IMR-90 (cell line): ENCODE data around the gene RXRB. TPM values are rescaled to one million over a fixed set of nuclear protein-coding genes. Genes with fewer than 3 reads are reported as not detected.

Experiments used
- ATAC-seq: fragments of 200-7000 bp; cut with Tn5 transposase; 2 replicates; pipeline ENCODE4 v1.9.1; 2020; ENCODE audit warnings: low read depth, mild to moderate bottlenecking, moderate library complexity
- BruUV-seq: library from RNA; stranded (reverse); fragments of 400-500 nt; replicated peaks from 2 replicates; lab custom pipeline; 2021; lab: Mats Ljungman, UMichigan
- CTCF ChIA-PET: fragments of 300-600 bp; formaldehyde crosslinking; extraction: SDS; loops from one replicate; lab custom pipeline; 2021; ENCODE audit warnings: antibody characterized with exemption; lab: Yijun Ruan, JAX
- POLR2A ChIA-PET: fragments of 300-600 bp; sonication (Branson Sonifier 250); formaldehyde crosslinking; loops from one replicate; lab custom pipeline; 2022; ENCODE audit warnings: antibody characterized with exemption; ENCODE audit not compliant: unreplicated experiment; lab: Charles Lee
- DNase-seq: peaks from one replicate; pipeline ENCODE4 v3.0.0; 2013
- H2AFZ ChIP-seq: replicated peaks from 2 replicates; pipeline ENCODE3; 2013; ENCODE audit warnings: low read length, mild to moderate bottlenecking; ENCODE audit not compliant: poor library complexity
- H2AK5ac ChIP-seq: 2 replicates; pipeline ENCODE4 v1.6.1; 2013; ENCODE audit warnings: low read depth, low read length, inconsistent platforms
- H2AK9ac ChIP-seq: replicated peaks from 2 replicates; pipeline ENCODE3; 2013; ENCODE audit warnings: mild to moderate bottlenecking, low read depth, low read length, moderate library complexity; ENCODE audit not compliant: poor library complexity
- H2BK120ac ChIP-seq: 2 replicates; pipeline ENCODE4 v1.6.1; 2013; ENCODE audit warnings: low read depth, low read length, inconsistent platforms
- H2BK15ac ChIP-seq: 3 replicates; pipeline ENCODE4 v1.6.1; 2013; ENCODE audit warnings: low read depth, low read length, inconsistent platforms
- H2BK20ac ChIP-seq: 2 replicates; pipeline ENCODE4 v1.6.1; 2013; ENCODE audit warnings: low read depth, mild to moderate bottlenecking, inconsistent platforms, low read length, moderate library complexity
- H2BK5ac ChIP-seq: 2 replicates; pipeline ENCODE4 v1.6.1; 2013; ENCODE audit warnings: mild to moderate bottlenecking, low read depth, low read length, inconsistent platforms; ENCODE audit not compliant: poor library complexity, severe bottlenecking
- H3K14ac ChIP-seq: replicated peaks from 2 replicates; pipeline ENCODE4 v1.6.1; 2013; ENCODE audit warnings: low read depth, low read length, inconsistent platforms
- H3K18ac ChIP-seq: 2 replicates; pipeline ENCODE4 v1.6.1; 2013; ENCODE audit warnings: low read depth, low read length, control low read depth
- H3K23ac ChIP-seq: 2 replicates; pipeline ENCODE4 v1.6.1; 2013; ENCODE audit warnings: low read depth, low read length, inconsistent platforms
- H3K27ac ChIP-seq: 2 replicates; pipeline ENCODE4 v1.5.1; 2013; ENCODE audit warnings: mild to moderate bottlenecking, control low read depth, low read length; ENCODE audit not compliant: insufficient read depth
- H3K27me3 ChIP-seq: 2 replicates; pipeline ENCODE4 v1.6.1; 2013; ENCODE audit warnings: low read length; ENCODE audit not compliant: control insufficient read depth, insufficient read depth
- H3K36me3 ChIP-seq: 2 replicates; pipeline ENCODE4 v1.6.1; 2013; ENCODE audit warnings: low read length, mixed read lengths; ENCODE audit not compliant: control insufficient read depth, insufficient read depth
- H3K4ac ChIP-seq: 2 replicates; pipeline ENCODE4 v1.6.1; 2013; ENCODE audit warnings: low read depth, low read length, inconsistent platforms
- H3K4me1 ChIP-seq: 2 replicates; pipeline ENCODE4 v1.6.1; 2013; ENCODE audit warnings: low read length, mixed read lengths; ENCODE audit not compliant: control insufficient read depth, insufficient read depth
- H3K4me2 ChIP-seq: 2 replicates; pipeline ENCODE4 v1.6.1; 2013; ENCODE audit warnings: low read depth, mild to moderate bottlenecking, control low read depth, low read length, moderate library complexity
- H3K4me3 ChIP-seq: 2 replicates; pipeline ENCODE4 v1.5.1; 2013; ENCODE audit warnings: low read depth, mild to moderate bottlenecking, control low read depth, low read length, moderate library complexity; ENCODE audit not compliant: insufficient read depth
- H3K56ac ChIP-seq: 2 replicates; pipeline ENCODE4 v1.6.1; 2013; ENCODE audit warnings: low read length, inconsistent platforms; ENCODE audit not compliant: insufficient read depth; ENCODE audit errors: extremely low read depth
- H3K79me1 ChIP-seq, 2 experiments: 2 replicates each; pipeline ENCODE4 v1.6.1; 2013; ENCODE audit warnings: low read length in 2 of 2, inconsistent platforms in 1 of 2, low read depth in 1 of 2
- H3K9ac ChIP-seq: 2 replicates; pipeline ENCODE4 v1.6.1; 2013; ENCODE audit warnings: low read depth, low read length, control low read depth
- H3K9me1 ChIP-seq: 2 replicates; pipeline ENCODE4 v1.6.1; 2013; ENCODE audit warnings: low read length, inconsistent platforms; ENCODE audit not compliant: insufficient read depth
- H3K9me3 ChIP-seq: 2 replicates; pipeline ENCODE4 v1.6.1; 2013; ENCODE audit warnings: low read length; ENCODE audit not compliant: control insufficient read depth, insufficient read depth
- H4K20me1 ChIP-seq: 2 replicates; pipeline ENCODE4 v1.6.1; 2013; ENCODE audit warnings: low read length, inconsistent platforms; ENCODE audit not compliant: insufficient read depth
- H4K5ac ChIP-seq: 2 replicates; pipeline ENCODE4 v1.6.1; 2013; ENCODE audit warnings: mild to moderate bottlenecking, low read depth, low read length, control low read depth
- H4K8ac ChIP-seq, 2 experiments: 2 replicates each; pipeline ENCODE4 v1.6.1; 2013; ENCODE audit warnings: low read depth in 2 of 2, low read length in 2 of 2, control low read depth in 1 of 2, inconsistent platforms in 1 of 2
- H4K91ac ChIP-seq: 2 replicates; pipeline ENCODE4 v1.6.1; 2013; ENCODE audit warnings: low read depth, low read length, inconsistent platforms; ENCODE audit not compliant: insufficient read depth
- BHLHE40 ChIP-seq: fragments of 150-350 bp; IDR thresholded peaks from 2 replicates; pipeline ENCODE4 v1.6.1; 2016; ENCODE audit warnings: mild to moderate bottlenecking, low read depth, low read length
- CEBPB ChIP-seq: IDR thresholded peaks from 2 replicates; pipeline ENCODE4 v1.6.1; 2012; ENCODE audit warnings: low read depth, low read length, improper control_type of control experiment
- CHD1 ChIP-seq: IDR thresholded peaks from 2 replicates; pipeline ENCODE4 v1.6.1; 2012; ENCODE audit warnings: low read depth, low read length, improper control_type of control experiment
- CTCF ChIP-seq: conservative IDR thresholded peaks from 2 replicates; pipeline ENCODE4 v1.5.1; 2012; ENCODE audit warnings: mild to moderate bottlenecking, low read depth, low read length, improper control_type of control experiment
- MAFK ChIP-seq: IDR thresholded peaks from 2 replicates; pipeline ENCODE4 v1.6.1; 2012; ENCODE audit warnings: low read depth, low read length, improper control_type of control experiment
- MAZ ChIP-seq: IDR thresholded peaks from 2 replicates; pipeline ENCODE4 v1.6.1; 2012; ENCODE audit warnings: low read depth, mild to moderate bottlenecking, low read length, improper control_type of control experiment, moderate library complexity, borderline replicate concordance
- MXI1 ChIP-seq: IDR thresholded peaks from 2 replicates; pipeline ENCODE4 v1.6.1; 2012; ENCODE audit warnings: low read depth, mild to moderate bottlenecking, low read length, moderate library complexity, borderline replicate concordance
- NFE2L2 ChIP-seq: fragments of 150-350 bp; IDR thresholded peaks from 2 replicates; pipeline ENCODE4 v1.6.1; 2016; ENCODE audit warnings: low read depth, mild to moderate bottlenecking, low read length
- POLR2A ChIP-seq: IDR thresholded peaks from 2 replicates; pipeline ENCODE4 v1.6.1; 2012; ENCODE audit warnings: mild to moderate bottlenecking, low read depth, low read length
- RAD21 ChIP-seq: IDR thresholded peaks from 2 replicates; pipeline ENCODE4 v1.6.1; 2012; ENCODE audit warnings: low read length, improper control_type of control experiment
- RCOR1 ChIP-seq: IDR thresholded peaks from 2 replicates; pipeline ENCODE4 v1.6.1; 2012; ENCODE audit warnings: mild to moderate bottlenecking, low read length, improper control_type of control experiment; ENCODE audit not compliant: insufficient replicate concordance
- SMC3 ChIP-seq: fragments of 150-350 bp; IDR thresholded peaks from 2 replicates; pipeline ENCODE4 v1.6.1; 2016; ENCODE audit warnings: low read depth, mild to moderate bottlenecking, antibody characterized with exemption, low read length, moderate library complexity
- WGBS, 2 experiments: methylation state at CpG; one replicate each; pipeline versions ENCODE4 v1.1.5 to v1.1.7; 2013; ENCODE audit warnings: missing lambda C conversion rate in 2 of 2; ENCODE audit not compliant: insufficient read length in 1 of 2; ENCODE audit errors: extremely low coverage in 2 of 2; 5-methylcytosine and 5-hydroxymethylcytosine counted together
- dilution Hi-C: fragments of 300-500 bp; cut with HindIII; formaldehyde crosslinking; loops from one replicate; pipeline ENCODE4 v1.14.3; 2018; ENCODE audit warnings: low sequenced_read_pairs; ENCODE audit not compliant: unreplicated experiment
- in situ Hi-C: fragments of 300-500 bp; cut with MboI; formaldehyde crosslinking; loops from 3 replicates; pipeline ENCODE4 v1.14.3; 2019; ENCODE audit warnings: low sequenced_read_pairs, inconsistent platforms, mixed read lengths
- intact Hi-C: fragments of 100-400 bp; cut with micrococcal nuclease; formaldehyde crosslinking; loops from 2 replicates; pipeline ENCODE4 v1.10.0; 2022
- polyA plus RNA-seq, 3 experiments: library from polyadenylated mRNA; depleted of rRNA; stranded (reverse); fragments of >200 nt; gene quantifications; 2 replicates each; pipeline ENCODE4 v1.2.3, GENCODE V29; 2012; ENCODE audit warnings: low replicate concordance in 1 of 3
- total RNA-seq: library from RNA; depleted of rRNA; stranded (reverse); fragments of >200 nt; gene quantifications from 2 replicates; pipeline ENCODE4 v1.2.3, GENCODE V29; 2012
- TF ChIP-seq, protein P1 (sequence below): fragments of 150-350 bp; IDR thresholded peaks from 2 replicates; pipeline ENCODE4 v1.6.1; 2016; ENCODE audit warnings: low read depth, mild to moderate bottlenecking, low read length, moderate library complexity, borderline replicate concordance

RXRB gene
- total and polyA plus RNA-seq, 2 of the 4 experiments (the other 2 are of a cell fraction), result 18.6 to 53.7 TPM

DNA sequence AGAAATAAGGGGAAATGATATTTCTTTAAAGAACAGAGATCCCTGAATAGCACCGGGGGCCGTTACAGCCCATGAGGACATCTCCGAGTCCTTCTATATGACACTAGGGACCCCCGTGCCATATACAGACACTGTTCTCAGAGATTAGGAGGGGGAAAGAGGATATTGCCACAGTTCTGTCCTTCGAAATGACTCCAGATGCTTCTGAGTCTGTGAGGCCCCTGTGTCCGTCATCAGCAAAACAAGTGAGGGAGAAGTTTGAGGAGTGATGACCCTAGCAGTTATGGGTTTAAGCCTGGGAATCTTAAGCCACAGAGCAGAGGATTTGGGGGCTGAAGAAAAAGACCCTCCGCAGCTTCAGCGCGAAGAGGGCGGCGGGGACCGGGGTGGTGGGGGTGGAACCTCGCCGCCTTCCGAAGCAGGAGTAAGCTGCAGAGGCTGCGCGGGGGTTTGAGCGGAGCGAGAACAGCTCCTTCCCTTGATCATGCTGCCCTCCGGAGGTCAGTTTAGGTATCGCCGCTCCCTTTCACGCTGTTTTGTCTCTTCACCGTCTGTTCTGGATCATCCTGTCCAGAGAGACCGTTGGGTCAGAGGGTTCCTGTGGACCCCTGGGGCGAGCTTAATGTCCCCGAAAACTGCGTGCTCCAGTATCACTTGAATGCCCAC, 47.6 kb upstream of the RXRB start:
- Histone ChIP-seq H2BK5ac (peak overlapping the region; percentile 81), H3K36me3 (peaks cover 8% of the 10 kb centered on the region; the same call in 1 of the 2 replicates), H2AK5ac (peak overlapping the region; percentile 58; the same call in 1 of the 2 replicates), H3K27me3 (peaks cover under 1% of the 10 kb centered on the region; the same call in 1 of the 2 replicates), H3K23ac (peak overlapping the region; percentile 95), H3K18ac (peak overlapping the region; percentile 86), H2BK20ac (peak overlapping the region; percentile 64), H3K4me1 (peaks cover 12% of the 10 kb centered on the region), H3K27ac (peak overlapping the region; percentile 84), H4K20me1 (peaks cover 3% of the 10 kb centered on the region; the same call in 1 of the 2 replicates), H3K9me1 (peaks cover 11% of the 10 kb centered on the region), H3K4me2 (peak overlapping the region; percentile 89), H4K91ac (peak overlapping the region; percentile 66), H3K9ac (peak overlapping the region; percentile 82), H3K4ac (peak overlapping the region; percentile 92), H3K9me3 (no peaks in the 10 kb centered on the region), H3K14ac (peak overlapping the region; percentile 88), H3K56ac (peak overlapping the region; percentile 69), H3K79me1 (peaks cover 0 to 24% of the 10 kb centered on the region in 2 experiments; a peak in 2 of 4 replicates), H2BK120ac (peak overlapping the region; percentile 83), H2AK9ac (peak overlapping the region; percentile 97), H2AFZ (peak overlapping the region; percentile 94), H4K5ac (peak overlapping the region; percentile 47), H2BK15ac (peak overlapping the region; percentile 33; the same call in 1 of the 3 replicates), H4K8ac (peak overlapping the region; percentile 41 to 88), H3K4me3 (peak overlapping the region; percentile 46)
- dilution Hi-C loops (no loop called here), in situ Hi-C loops (loop anchor here (5.0 to 10.0 kb wide), 3 partner anchors 86 to 231 kb away; no protein-coding TSS in a partner anchor), intact Hi-C loops (loop anchor here (1.0 to 5.0 kb wide), 8 partner anchors 47 to 361 kb away; partner anchors contain the start of genes RXRB and SLC39A7)
- POLR2A ChIA-PET, result interaction anchor here (0.5 to 0.6 kb wide), 4 partner anchors 8 to 410 kb away, joined by 3 to 6 read pairs (median 4); no protein-coding TSS in a partner anchor
- CTCF ChIA-PET, result interaction anchor here (0.6 to 1.4 kb wide), 10 partner anchors 10 to 232 kb away, joined by 3 to 6 read pairs (median 3); no protein-coding TSS in a partner anchor
- TF ChIP-seq CEBPB, result no peak
- peak; percentile 12; the same call in 1 of the 2 replicates for TF ChIP-seq NFE2L2
- no peak; the same call in 1 of the 2 replicates for TF ChIP-seq MAFK
- peak; percentile 20; the same call in 1 of the 2 replicates for TF ChIP-seq POLR2A
- TF ChIP-seq, protein P1, sequence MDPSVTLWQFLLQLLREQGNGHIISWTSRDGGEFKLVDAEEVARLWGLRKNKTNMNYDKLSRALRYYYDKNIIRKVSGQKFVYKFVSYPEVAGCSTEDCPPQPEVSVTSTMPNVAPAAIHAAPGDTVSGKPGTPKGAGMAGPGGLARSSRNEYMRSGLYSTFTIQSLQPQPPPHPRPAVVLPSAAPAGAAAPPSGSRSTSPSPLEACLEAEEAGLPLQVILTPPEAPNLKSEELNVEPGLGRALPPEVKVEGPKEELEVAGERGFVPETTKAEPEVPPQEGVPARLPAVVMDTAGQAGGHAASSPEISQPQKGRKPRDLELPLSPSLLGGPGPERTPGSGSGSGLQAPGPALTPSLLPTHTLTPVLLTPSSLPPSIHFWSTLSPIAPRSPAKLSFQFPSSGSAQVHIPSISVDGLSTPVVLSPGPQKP, result no peak
- peak; percentile 96 for TF ChIP-seq CTCF
- TF ChIP-seq RAD21, result peak; percentile 97
- TF ChIP-seq RCOR1, result no peak
- peak; percentile 68; the same call in 1 of the 2 replicates for TF ChIP-seq MAZ
- TF ChIP-seq MXI1, result peak; percentile 54; the same call in 1 of the 2 replicates
- no peak for TF ChIP-seq BHLHE40
- TF ChIP-seq SMC3, result peak; percentile 81
- no peak for TF ChIP-seq CHD1
- BruUV-seq, result no TSS peak
- DNase-seq (peak; percentile 81), ATAC-seq (peak; percentile 59)
- WGBS, 2 experiments, result 0% methylated on average over 4 of the region's 28 CpGs; no CpG with 5 or more reads in 1 of the 2 experiments
